ENCODE measurements around the gene TAF10. TPM values are rescaled to one million over a fixed set of nuclear protein-coding genes. Genes with fewer than 3 reads are reported as not detected.

TAF10 gene
- polyA plus RNA-seq (2013), result 182 and 188 TPM in 2 replicates

GRCh38 chr11:6612213-6613041, at the start of gene TAF10:
Gene TAF10, minus strand, starts transcription at chr11:6612216. Its CDS starts 27 bp downstream, at chr11:6612189.
- WGBS (ENCODE audit: extremely low coverage, insufficient coverage, insufficient read length), result no CpG with 5 or more reads among the region's 51 CpGs
- Histone ChIP-seq H4K8ac (ENCODE audit: low read depth, low read length) (peak within 1 kb of the TSS; percentile 82), H2AK5ac (ENCODE audit: low read length) (peak within 1 kb of the TSS; percentile 80), H3K4me1 (ENCODE audit: control insufficient read depth in 1 of 2, insufficient read depth in 2 of 2, low read length in 2 of 2) (peaks cover 6 to 20% of the 10 kb centered on the region in 2 experiments), H3K27me3 (ENCODE audit: insufficient read depth, low read length) (no peaks in the 10 kb centered on the region), H4K91ac (ENCODE audit: low read depth, low read length) (peak within 1 kb of the TSS; percentile 94), H3K4me2 (ENCODE audit: low read length) (peak within 1 kb of the TSS; percentile 72), H3K4me3 (ENCODE audit: low read depth, low read length) (peak within 1 kb of the TSS; percentile 91), H3K79me2 (ENCODE audit: control insufficient read depth, insufficient read depth, low read length, poor library complexity) (peaks cover 9% of the 10 kb centered on the region), H3K36me3 (ENCODE audit: control insufficient read depth in 1 of 2, insufficient read depth in 2 of 2, low read length in 2 of 2) (peaks cover 38 to 59% of the 10 kb centered on the region in 2 experiments), H3K14ac (ENCODE audit: low read length) (peak within 1 kb of the TSS; percentile 94), H4K12ac (ENCODE audit: low read depth, low read length) (peak within 1 kb of the TSS; percentile 86), H3K18ac (ENCODE audit: low read length) (peak within 1 kb of the TSS; percentile 96), H3K79me1 (ENCODE audit: low read length) (peaks cover 19% of the 10 kb centered on the region), H3K9ac (ENCODE audit: low read length) (peak within 1 kb of the TSS; percentile 90), H3K23ac (ENCODE audit: low read length) (no peak within 1 kb of the TSS), H2AFZ (ENCODE audit: insufficient read depth, low read length, poor library complexity) (peak within 1 kb of the TSS; percentile 81), H2BK120ac (ENCODE audit: insufficient read depth, low read length, poor library complexity) (peak within 1 kb of the TSS; percentile 70), H3K9me3 (ENCODE audit: insufficient read depth, low read depth, low read length) (no peaks in the 10 kb centered on the region), H2BK5ac (ENCODE audit: low read depth, low read length, poor library complexity) (peak within 1 kb of the TSS; percentile 79), H3K27ac (ENCODE audit: low read depth, low read length) (peak within 1 kb of the TSS; percentile 96), H2BK12ac (ENCODE audit: low read length) (peak within 1 kb of the TSS; percentile 1), H3K4ac (ENCODE audit: low read depth, low read length) (peak within 1 kb of the TSS; percentile 87)
- DNase-seq, result peak; percentile 97 to 98

- H3K79me1 ChIP-seq (ENCODE audit: low read length), result no peaks in the 10 kb centered on the region
- no peak overlapping the region for H2AK5ac ChIP-seq (ENCODE audit: low read length)
- no peaks in the 10 kb centered on the region for H3K36me3 ChIP-seq (ENCODE audit: control insufficient read depth in 1 of 2, insufficient read depth in 2 of 2, low read length in 2 of 2)
- no peak overlapping the region for H3K18ac ChIP-seq (ENCODE audit: low read length)
- H3K4me1 ChIP-seq (ENCODE audit: control insufficient read depth in 1 of 2, insufficient read depth in 2 of 2, low read length in 2 of 2), result no peaks in the 10 kb centered on the region
- H4K8ac ChIP-seq (ENCODE audit: low read depth, low read length), result no peak overlapping the region
- no CpG with 5 or more reads among the region's 3 CpGs for WGBS (ENCODE audit: extremely low coverage, insufficient coverage, insufficient read length)
- H3K9ac ChIP-seq (ENCODE audit: low read length), result no peak overlapping the region
- H3K4me2 ChIP-seq (ENCODE audit: low read length), result no peak overlapping the region
- no peak overlapping the region for H2BK120ac ChIP-seq (ENCODE audit: insufficient read depth, low read length, poor library complexity)
- H3K23ac ChIP-seq (ENCODE audit: low read length), result no peak overlapping the region
- no peak overlapping the region for H3K4ac ChIP-seq (ENCODE audit: low read depth, low read length)
- no peak overlapping the region for H4K12ac ChIP-seq (ENCODE audit: low read depth, low read length)
- H3K4me3 ChIP-seq (ENCODE audit: low read depth, low read length), result no peak overlapping the region
- no peak overlapping the region for H3K14ac ChIP-seq (ENCODE audit: low read length)
- no peaks in the 10 kb centered on the region for H3K79me2 ChIP-seq (ENCODE audit: control insufficient read depth, insufficient read depth, low read length, poor library complexity)
- no peak overlapping the region for H4K91ac ChIP-seq (ENCODE audit: low read depth, low read length)
- DNase-seq, result no peak
- no peak overlapping the region for H2BK12ac ChIP-seq (ENCODE audit: low read length)
- peaks cover 10% of the 10 kb centered on the region for H3K27me3 ChIP-seq (ENCODE audit: insufficient read depth, low read length)
- H3K9me3 ChIP-seq (ENCODE audit: insufficient read depth, low read depth, low read length), result no peaks in the 10 kb centered on the region
- H2AFZ ChIP-seq (ENCODE audit: insufficient read depth, low read length, poor library complexity), result no peak overlapping the region
- H3K27ac ChIP-seq (ENCODE audit: low read depth, low read length), result no peak overlapping the region
- no peak overlapping the region for H2BK5ac ChIP-seq (ENCODE audit: low read depth, low read length, poor library complexity)
Observed at GRCh38 chr11:6660712-6661111, 48.7 kb upstream of the TAF10 start.

- no peak overlapping the region for H2BK5ac ChIP-seq (ENCODE audit: low read depth, low read length, poor library complexity)
- no peak overlapping the region for H3K27ac ChIP-seq (ENCODE audit: low read depth, low read length)
- no peak overlapping the region for H3K4me2 ChIP-seq (ENCODE audit: low read length)
- no peak overlapping the region for H4K8ac ChIP-seq (ENCODE audit: low read depth, low read length)
- no peak overlapping the region for H2BK120ac ChIP-seq (ENCODE audit: insufficient read depth, low read length, poor library complexity)
- DNase-seq, result no peak
- H2AFZ ChIP-seq (ENCODE audit: insufficient read depth, low read length, poor library complexity), result no peak overlapping the region
- no peaks in the 10 kb centered on the region for H3K9me3 ChIP-seq (ENCODE audit: insufficient read depth, low read depth, low read length)
- no peak overlapping the region for H2BK12ac ChIP-seq (ENCODE audit: low read length)
- no peak overlapping the region for H3K18ac ChIP-seq (ENCODE audit: low read length)
- H3K4me3 ChIP-seq (ENCODE audit: low read depth, low read length), result no peak overlapping the region
- H3K36me3 ChIP-seq (ENCODE audit: control insufficient read depth in 1 of 2, insufficient read depth in 2 of 2, low read length in 2 of 2), result no peaks in the 10 kb centered on the region
- H4K91ac ChIP-seq (ENCODE audit: low read depth, low read length), result no peak overlapping the region
- H3K79me2 ChIP-seq (ENCODE audit: control insufficient read depth, insufficient read depth, low read length, poor library complexity), result no peaks in the 10 kb centered on the region
- no peaks in the 10 kb centered on the region for H3K79me1 ChIP-seq (ENCODE audit: low read length)
- H3K27me3 ChIP-seq (ENCODE audit: insufficient read depth, low read length), result peaks cover 27% of the 10 kb centered on the region
- H3K4me1 ChIP-seq (ENCODE audit: control insufficient read depth in 1 of 2, insufficient read depth in 2 of 2, low read length in 2 of 2), result peaks cover 0 to 6% of the 10 kb centered on the region in 2 experiments
- H3K4ac ChIP-seq (ENCODE audit: low read depth, low read length), result no peak overlapping the region
- no peak overlapping the region for H4K12ac ChIP-seq (ENCODE audit: low read depth, low read length)
- no peak overlapping the region for H3K14ac ChIP-seq (ENCODE audit: low read length)
- no peak overlapping the region for H3K23ac ChIP-seq (ENCODE audit: low read length)
- no peak overlapping the region for H2AK5ac ChIP-seq (ENCODE audit: low read length)
- no peak overlapping the region for H3K9ac ChIP-seq (ENCODE audit: low read length)
Observed at GRCh38 chr11:6658647-6659046, 46.6 kb upstream of the TAF10 start.

GRCh38 chr11:6657346-6657745, 45.3 kb upstream of the TAF10 start:
- H3K79me2 ChIP-seq (ENCODE audit: control insufficient read depth, insufficient read depth, low read length, poor library complexity), result no peaks in the 10 kb centered on the region
- no peak overlapping the region for H3K14ac ChIP-seq (ENCODE audit: low read length)
- no peak overlapping the region for H3K23ac ChIP-seq (ENCODE audit: low read length)
- H2AK5ac ChIP-seq (ENCODE audit: low read length), result no peak overlapping the region
- no peak overlapping the region for H2BK5ac ChIP-seq (ENCODE audit: low read depth, low read length, poor library complexity)
- H3K9me3 ChIP-seq (ENCODE audit: insufficient read depth, low read depth, low read length), result no peaks in the 10 kb centered on the region
- no peak overlapping the region for H3K18ac ChIP-seq (ENCODE audit: low read length)
- DNase-seq, result no peak
- H3K27ac ChIP-seq (ENCODE audit: low read depth, low read length), result no peak overlapping the region
- no peak overlapping the region for H2BK120ac ChIP-seq (ENCODE audit: insufficient read depth, low read length, poor library complexity)
- H3K4me3 ChIP-seq (ENCODE audit: low read depth, low read length), result no peak overlapping the region
- no peak overlapping the region for H4K12ac ChIP-seq (ENCODE audit: low read depth, low read length)
- no CpG with 5 or more reads among the region's 1 CpG for WGBS (ENCODE audit: extremely low coverage, insufficient coverage, insufficient read length)
- peaks cover 0 to 6% of the 10 kb centered on the region in 2 experiments for H3K4me1 ChIP-seq (ENCODE audit: control insufficient read depth in 1 of 2, insufficient read depth in 2 of 2, low read length in 2 of 2)
- H2AFZ ChIP-seq (ENCODE audit: insufficient read depth, low read length, poor library complexity), result no peak overlapping the region
- H4K91ac ChIP-seq (ENCODE audit: low read depth, low read length), result no peak overlapping the region
- no peak overlapping the region for H4K8ac ChIP-seq (ENCODE audit: low read depth, low read length)
- no peaks in the 10 kb centered on the region for H3K36me3 ChIP-seq (ENCODE audit: control insufficient read depth in 1 of 2, insufficient read depth in 2 of 2, low read length in 2 of 2)
- H3K9ac ChIP-seq (ENCODE audit: low read length), result no peak overlapping the region
- H3K4me2 ChIP-seq (ENCODE audit: low read length), result no peak overlapping the region
- no peak overlapping the region for H2BK12ac ChIP-seq (ENCODE audit: low read length)
- H3K4ac ChIP-seq (ENCODE audit: low read depth, low read length), result no peak overlapping the region
- no peaks in the 10 kb centered on the region for H3K79me1 ChIP-seq (ENCODE audit: low read length)
- H3K27me3 ChIP-seq (ENCODE audit: insufficient read depth, low read length), result peaks cover 30% of the 10 kb centered on the region

All from trophoblast cell (in vitro differentiated cells and primary cell).